ENCODE results near the gene TMX2.

TMX2 gene

DNA sequence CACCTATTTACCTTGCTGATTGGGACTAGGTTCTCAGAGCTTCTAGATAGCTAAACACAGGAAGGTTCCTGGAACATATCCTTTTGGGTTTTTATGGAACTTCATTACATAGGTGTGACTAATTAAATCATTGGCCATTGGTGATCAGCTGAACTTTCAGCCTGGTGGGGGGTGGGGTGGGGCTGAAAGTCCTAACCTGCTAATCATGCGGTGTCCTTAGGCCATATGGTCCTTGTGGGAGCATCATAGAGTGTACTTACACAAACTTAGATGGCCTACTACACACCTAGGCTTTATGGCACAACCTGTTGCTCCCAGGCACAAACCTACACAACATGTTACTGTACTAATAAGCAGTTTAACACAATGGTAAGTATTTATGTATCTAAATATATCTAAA is 20.3 kb downstream of the TMX2 start:
- no peak for TF ChIP-seq CTCF (IDR thresholded peaks at IDR 0.05)

DNA sequence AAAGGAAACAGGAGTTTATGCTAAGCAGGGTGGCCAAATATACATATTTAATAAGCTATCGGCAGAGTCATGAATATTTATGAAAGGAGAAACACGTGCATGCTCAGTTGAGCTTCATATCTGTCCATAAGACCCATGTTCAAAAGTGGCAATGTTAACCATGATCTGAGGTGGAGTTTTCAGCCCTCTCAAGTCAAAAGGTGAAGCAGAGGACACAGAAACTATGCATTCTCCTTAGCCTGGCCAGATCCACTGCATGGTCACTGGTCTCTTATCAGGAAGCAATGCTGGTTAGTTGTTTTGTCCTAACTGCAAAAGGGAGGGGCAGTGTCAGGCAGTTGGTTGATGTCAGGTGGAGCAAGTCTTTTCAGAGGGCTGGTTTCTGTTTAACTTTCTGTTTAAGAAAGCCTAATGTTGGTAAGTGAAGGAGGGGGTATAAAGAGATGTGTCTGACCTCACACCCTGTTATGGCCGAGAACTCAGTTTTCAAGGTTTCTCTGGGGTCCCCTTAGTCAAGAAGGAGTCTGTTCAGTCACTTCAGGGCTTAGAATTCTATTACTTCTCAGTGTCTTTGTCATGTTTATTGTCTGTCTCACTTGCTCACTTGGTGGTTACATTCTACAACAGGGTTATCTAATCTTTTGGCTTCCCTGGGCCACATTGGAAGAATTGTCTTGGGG is 23.4 kb downstream of the TMX2 start:
- TF ChIP-seq CTCF (IDR thresholded peaks at IDR 0.05): no peak

DNA sequence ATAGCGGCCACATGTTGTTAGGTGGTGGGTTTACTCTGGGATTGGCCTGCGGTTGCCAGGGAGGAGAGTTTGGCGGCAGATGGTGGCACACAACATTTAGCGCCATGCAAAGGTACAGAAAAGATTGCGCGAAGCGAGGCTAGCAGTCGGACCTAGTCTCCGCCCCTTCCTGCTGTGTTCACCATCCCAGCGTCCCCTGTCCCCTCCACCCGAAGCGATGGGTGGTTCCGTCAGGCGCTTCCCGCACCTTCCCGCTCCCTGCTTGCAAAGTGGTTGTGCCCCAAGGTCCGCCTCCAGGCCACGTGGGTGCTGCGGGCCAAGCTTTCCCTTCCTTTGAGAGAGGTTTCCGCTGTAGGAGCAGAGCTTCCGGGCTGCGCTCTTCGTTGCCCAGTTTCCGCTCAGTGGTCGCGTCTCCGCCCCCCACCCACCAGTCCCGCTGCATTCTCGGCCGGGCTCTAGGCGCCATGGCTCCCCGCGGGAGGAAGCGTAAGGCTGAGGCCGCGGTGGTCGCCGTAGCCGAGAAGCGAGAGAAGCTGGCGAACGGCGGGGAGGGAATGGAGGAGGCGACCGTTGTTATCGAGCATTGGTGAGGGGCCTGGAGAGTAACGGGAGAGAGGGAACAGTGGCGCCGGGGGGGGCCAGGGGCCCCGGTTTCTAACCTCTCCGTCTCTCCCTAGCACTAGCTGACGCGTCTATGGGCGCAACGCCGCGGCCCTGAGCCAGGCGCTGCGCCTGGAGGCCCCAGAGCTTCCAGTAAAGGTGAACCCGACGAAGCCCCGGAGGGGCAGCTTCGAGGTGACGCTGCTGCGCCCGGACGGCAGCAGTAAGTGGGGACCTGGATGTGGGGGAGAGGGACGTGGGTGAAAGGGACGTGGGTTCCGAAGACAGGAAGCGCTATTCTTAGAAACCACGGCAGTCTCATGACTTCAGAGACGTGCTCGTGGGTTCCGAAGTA is 29.0 kb downstream of the TMX2 start, which contains the start of gene SELENOH:
Gene SELENOH (plus strand): TSS at position 360 of the 955 bp plus-strand sequence. CDS start 105 bp downstream, at position 465.
- no peak for TF ChIP-seq CTCF (IDR thresholded peaks at IDR 0.05)

- TF ChIP-seq CTCF (IDR thresholded peaks at IDR 0.05): no peak
Measured at GRCh38 chr11:57742087-57742452, 29.7 kb downstream of the TMX2 start.

DNA sequence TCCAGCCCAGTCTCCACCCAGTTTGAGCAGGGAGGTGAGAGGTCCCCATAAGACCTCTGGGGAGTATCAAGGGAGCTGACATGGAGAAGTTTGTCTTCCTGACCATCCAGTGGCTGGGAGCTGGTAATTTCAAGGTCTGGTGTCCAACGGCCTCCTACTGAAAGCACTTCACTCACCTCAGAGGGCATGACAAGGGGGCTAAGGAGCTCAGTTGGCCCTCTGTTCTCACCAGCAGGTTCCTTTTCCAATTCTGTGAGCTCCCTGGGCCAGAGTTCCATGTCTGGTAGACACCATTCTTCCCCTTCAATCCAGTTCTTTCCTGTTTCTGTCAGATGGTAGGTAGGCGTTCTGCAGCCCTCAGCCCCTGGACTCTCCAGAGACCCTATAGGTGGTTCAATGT is 32.0 kb downstream of the TMX2 start:
- TF ChIP-seq CTCF (IDR thresholded peaks at IDR 0.05): no peak

DNA sequence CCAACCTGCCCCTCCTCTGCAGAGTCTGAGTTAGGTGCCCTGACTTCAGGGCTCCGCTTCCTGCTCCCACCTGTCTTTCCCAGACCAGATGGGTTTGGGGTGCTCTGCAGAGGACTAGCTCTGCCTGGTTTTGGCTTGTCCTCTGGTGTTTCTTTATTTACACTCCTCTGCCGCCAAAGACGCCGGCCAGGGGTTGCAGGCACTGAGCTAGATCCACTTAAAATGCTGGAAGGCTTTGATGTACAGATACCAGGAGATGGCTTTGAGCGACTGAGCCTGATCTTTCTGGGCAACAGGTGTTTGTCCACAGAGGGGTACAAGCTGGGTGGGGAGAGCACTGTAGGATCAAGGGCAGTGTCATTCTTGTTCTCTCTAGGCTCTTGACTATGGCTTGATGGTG is 32.8 kb downstream of the TMX2 start:
- no peak for TF ChIP-seq CTCF (IDR thresholded peaks at IDR 0.05)

- no peak for TF ChIP-seq CTCF (IDR thresholded peaks at IDR 0.05)
Measured at GRCh38 chr11:57746920-57747319, 34.5 kb downstream of the TMX2 start.
